CD14-positive monocyte (primary cell): ENCODE data around the gene SLC2A3. TPM values are rescaled to one million over a fixed set of nuclear protein-coding genes. Genes with fewer than 3 reads are reported as not detected.
"Not testable (repeated sequence)": the region's sequence is repeated elsewhere in the genome, so short reads cannot be mapped to it uniquely, and the experiment has no call there.

Experiments used
- DNase-seq, 3 donors: peaks; one replicate each; pipeline ENCODE4 v3.0.0-alpha.2; 2011 to 2022
- H2AFZ ChIP-seq: 2 replicates; pipeline ENCODE4 v1.6.0; 2012; ENCODE audit warnings: mild to moderate bottlenecking, low read depth, low read length, inconsistent platforms; ENCODE audit not compliant: insufficient read depth, poor library complexity, severe bottlenecking
- H3K27ac ChIP-seq, 2 donors: 1 replicate in 1 of 2; 2 replicates in 1 of 2; pipeline ENCODE4 v1.5.1; 2012 to 2013; ENCODE audit warnings: low read length in 2 of 2, control low read depth in 1 of 2, inconsistent platforms in 1 of 2, low read depth in 1 of 2, mild to moderate bottlenecking in 1 of 2
- H3K27me3 ChIP-seq, 2 donors: one replicate each; pipeline versions ENCODE4 v1.6.0 to v1.6.1; 2011 to 2013; ENCODE audit warnings: low read length in 2 of 2; ENCODE audit not compliant: control insufficient read depth in 2 of 2, insufficient read depth in 2 of 2
- H3K36me3 ChIP-seq, 2 donors: replicated peaks in 1 of 2; 1 replicate in 1 of 2; 2 replicates in 1 of 2; pipeline versions ENCODE4 v1.5.1 to v1.6.1; 2012 to 2013; ENCODE audit warnings: low read length in 2 of 2, control low read depth in 1 of 2, inconsistent platforms in 1 of 2, mild to moderate bottlenecking in 1 of 2; ENCODE audit not compliant: insufficient read depth in 2 of 2, control insufficient read depth in 1 of 2
- H3K4me1 ChIP-seq, 2 donors: 1 replicate in 1 of 2; 2 replicates in 1 of 2; pipeline versions ENCODE4 v1.5.1 to v1.6.1; 2012 to 2013; ENCODE audit warnings: low read length in 2 of 2, control low read depth in 1 of 2, inconsistent platforms in 1 of 2, mild to moderate bottlenecking in 1 of 2, moderate library complexity in 1 of 2; ENCODE audit not compliant: insufficient read depth in 2 of 2, control insufficient read depth in 1 of 2
- H3K4me2 ChIP-seq: replicated peaks from 2 replicates; pipeline ENCODE3; 2012; ENCODE audit warnings: low read length, moderate library complexity, mild to moderate bottlenecking; ENCODE audit not compliant: poor library complexity, severe bottlenecking; ENCODE audit errors: extremely low read depth
- H3K4me3 ChIP-seq, 3 experiments: fragments of 200-600 bp in 1 of 3; sonication (generic) in 1 of 3; replicated peaks in 1 of 3; 1 replicate in 2 of 3; 2 replicates in 1 of 3; pipeline ENCODE4 v1.5.1; 2011 to 2013; ENCODE audit warnings: low read length in 3 of 3, mild to moderate bottlenecking in 3 of 3, control low read depth in 2 of 3, low read depth in 2 of 3, inconsistent platforms in 1 of 3, moderate library complexity in 1 of 3
- H3K79me2 ChIP-seq: 2 replicates; pipeline ENCODE4 v1.6.0; 2012; ENCODE audit warnings: mild to moderate bottlenecking, control low read depth, inconsistent platforms, low read length, moderate library complexity; ENCODE audit not compliant: insufficient read depth
- H3K9ac ChIP-seq: 2 replicates; pipeline ENCODE4 v1.6.0; 2017; ENCODE audit warnings: low read length, mild to moderate bottlenecking; ENCODE audit not compliant: insufficient read depth, poor library complexity, severe bottlenecking
- H3K9me3 ChIP-seq, 2 donors: replicated peaks in 1 of 2; 1 replicate in 1 of 2; 2 replicates in 1 of 2; pipeline versions ENCODE4 v1.5.1 to v1.6.1; 2012 to 2013; ENCODE audit warnings: low read length in 2 of 2, control low read depth in 1 of 2; ENCODE audit not compliant: control insufficient read depth in 1 of 2, insufficient read depth in 1 of 2
- H4K20me1 ChIP-seq: 2 replicates; pipeline ENCODE4 v1.6.0; 2012; ENCODE audit warnings: mild to moderate bottlenecking, low read length, control low read depth, moderate library complexity; ENCODE audit not compliant: insufficient read depth
- H3K27ac Mint-ChIP-seq, 7 donors: one replicate each; pipeline ENCODE4 v1.8.0; 2020; ENCODE audit warnings: mild to moderate bottlenecking in 7 of 7, mixed read lengths in 7 of 7, moderate library complexity in 6 of 7, inconsistent platforms in 2 of 7
- H3K27me3 Mint-ChIP-seq, 3 donors: one replicate each; pipeline ENCODE4 v1.8.0; 2021 to 2022; ENCODE audit warnings: low read depth in 3 of 3, mild to moderate bottlenecking in 3 of 3, mixed read lengths in 3 of 3, moderate library complexity in 3 of 3, inconsistent platforms in 1 of 3
- H3K36me3 Mint-ChIP-seq, 2 donors: one replicate each; pipeline ENCODE4 v1.8.0; 2020; ENCODE audit warnings: mixed read lengths in 2 of 2, inconsistent platforms in 1 of 2, mild to moderate bottlenecking in 1 of 2
- H3K4me1 Mint-ChIP-seq: one replicate; pipeline ENCODE4 v1.8.0; 2020; ENCODE audit warnings: mild to moderate bottlenecking, mixed read lengths
- H3K4me3 Mint-ChIP-seq, 2 donors: one replicate each; pipeline ENCODE4 v1.8.0; 2020; ENCODE audit warnings: mild to moderate bottlenecking in 2 of 2, mixed read lengths in 2 of 2, moderate library complexity in 1 of 2
- H3K9me3 Mint-ChIP-seq, 7 donors: one replicate each; pipeline ENCODE4 v1.8.0; 2020 to 2022; ENCODE audit warnings: mixed read lengths in 7 of 7, mild to moderate bottlenecking in 6 of 7, moderate library complexity in 6 of 7, inconsistent platforms in 2 of 7
- CTCF ChIP-seq: fragments of 200-600 bp; IDR thresholded peaks from one replicate; pipeline ENCODE4 v1.8.0; 2022; ENCODE audit warnings: antibody characterized with exemption, mild to moderate bottlenecking
- WGBS: methylation state at CpG from one replicate; pipeline ENCODE4 v1.1.5; 2013; ENCODE audit warnings: missing lambda C conversion rate; ENCODE audit not compliant: insufficient coverage; 5-methylcytosine and 5-hydroxymethylcytosine counted together
- intact Hi-C, 2 donors: fragments of 100-400 bp; cut with micrococcal nuclease; formaldehyde crosslinking; loops; one replicate each; pipeline versions ENCODE4 v1.15.0 to v1.15.1; 2023
- polyA plus RNA-seq, 3 donors: library from polyadenylated mRNA; depleted of rRNA in 1 of 3; unstranded in 2 of 3; stranded (reverse) in 1 of 3; fragments of 300-500 nt in 2 of 3; fragments of >200 nt in 1 of 3; fragmentation: Illumina TruSeq in 2 of 3; gene quantifications; 1 replicate in 2 of 3; 2 replicates in 1 of 3; pipeline ENCODE4 v1.2.3, GENCODE V29; 2012 to 2021

SLC2A3 gene
- polyA plus RNA-seq, 3 donors, result 128 to 1,210 (median 179) TPM

GRCh38 chr12:7905071-7905470 is 30.9 kb downstream of the SLC2A3 start:
- peaks cover 0 to 3% (median 0%) of the 10 kb centered on the region in 3 donors for H3K27me3 Mint-ChIP-seq
- no peak overlapping the region for H3K27ac Mint-ChIP-seq
- no peaks in the 10 kb centered on the region for H3K36me3 Mint-ChIP-seq
- Histone ChIP-seq H4K20me1 (no peaks in the 10 kb centered on the region), H3K79me2 (no peaks in the 10 kb centered on the region), H2AFZ (no peak overlapping the region), H3K27ac (no peak overlapping the region), H3K27me3 (no peaks in the 10 kb centered on the region), H3K9me3 (no peaks in the 10 kb centered on the region), H3K4me3 (no peak overlapping the region), H3K4me1 (no peaks in the 10 kb centered on the region), H3K9ac (no peak overlapping the region), H3K4me2 (no peak overlapping the region), H3K36me3 (no peaks in the 10 kb centered on the region)
- no peak overlapping the region for H3K4me3 Mint-ChIP-seq
- intact Hi-C loops, result loop anchor here in 1 of 2 donors (2.0 kb wide), 1 partner anchor 106 kb away; no protein-coding TSS in a partner anchor
- TF ChIP-seq CTCF, result no peak
- DNase-seq, result no peak
- no CpG with 5 or more reads among the region's 1 CpG for WGBS
- H3K4me1 Mint-ChIP-seq, result peaks cover 5% of the 10 kb centered on the region
- H3K9me3 Mint-ChIP-seq, result no peaks in the 10 kb centered on the region

- H3K9me3 ChIP-seq, H3K36me3 ChIP-seq, H3K4me1 ChIP-seq, intact Hi-C loops, H2AFZ ChIP-seq, H3K27me3 ChIP-seq, H3K4me1 Mint-ChIP-seq, H3K36me3 Mint-ChIP-seq, H3K79me2 ChIP-seq, DNase-seq, H3K27ac Mint-ChIP-seq, H3K4me3 ChIP-seq, H3K27ac ChIP-seq, H4K20me1 ChIP-seq, H3K9me3 Mint-ChIP-seq, H3K4me3 Mint-ChIP-seq, H3K4me2 ChIP-seq, H3K27me3 Mint-ChIP-seq, H3K9ac ChIP-seq: not testable (repeated sequence)
- 100% methylated on average over 2 of the region's 8 CpGs for WGBS
Observed at GRCh38 chr12:7902416-7902815, 33.6 kb downstream of the SLC2A3 start.
